ENCODE data around the gene RGL1.

The RGL1 gene

DNA sequence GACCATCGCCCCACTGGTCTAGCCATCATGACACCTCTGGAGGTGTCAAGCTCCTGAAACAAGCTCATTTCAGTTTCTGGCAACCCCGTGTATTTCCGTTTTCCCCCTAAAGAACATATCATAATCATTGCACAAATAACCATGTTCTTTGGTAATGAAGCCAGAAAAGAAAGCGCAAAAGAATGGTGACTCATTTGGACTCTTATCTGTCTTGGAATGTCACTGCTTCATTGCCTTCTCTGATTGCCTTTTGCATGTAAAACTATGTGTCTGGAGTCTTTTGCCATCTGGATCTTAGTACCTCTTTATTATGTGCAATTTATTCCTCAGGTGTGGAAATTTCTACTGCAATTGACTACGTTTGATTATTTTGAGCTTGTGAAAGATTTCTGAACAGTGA is 122.1 kb downstream of the RGL1 start:
- DNase-seq: no peak

DNA sequence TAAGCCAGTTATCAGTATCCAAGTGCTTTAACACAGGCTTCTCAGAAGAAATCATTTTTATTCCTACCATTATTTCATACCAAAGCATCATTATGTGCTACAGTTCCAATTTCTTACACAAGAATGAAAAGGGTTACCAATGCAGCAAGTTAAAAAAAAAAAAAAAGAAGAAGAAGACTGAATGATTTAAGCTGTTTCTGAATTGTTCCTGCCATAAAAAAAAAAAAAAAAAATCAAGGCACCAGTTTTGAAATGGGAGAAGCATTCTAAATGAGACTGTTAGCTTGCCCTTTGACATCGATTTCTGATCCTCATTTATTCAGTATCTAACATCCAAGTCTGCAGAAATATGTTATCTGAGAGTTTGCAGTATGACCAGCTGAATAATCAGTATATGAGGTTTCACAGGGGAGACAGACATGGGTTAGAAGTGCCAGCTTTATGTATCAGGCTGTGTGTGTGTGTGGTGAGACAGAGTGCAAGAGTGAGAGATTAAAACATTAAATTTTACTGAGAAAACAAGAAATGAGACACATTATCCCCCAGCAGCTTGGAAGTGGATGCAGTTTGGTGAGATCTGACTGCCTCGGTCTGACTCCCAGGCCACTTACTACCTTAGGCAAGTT is 126.8 kb downstream of the RGL1 start:
- no peak for DNase-seq

DNA sequence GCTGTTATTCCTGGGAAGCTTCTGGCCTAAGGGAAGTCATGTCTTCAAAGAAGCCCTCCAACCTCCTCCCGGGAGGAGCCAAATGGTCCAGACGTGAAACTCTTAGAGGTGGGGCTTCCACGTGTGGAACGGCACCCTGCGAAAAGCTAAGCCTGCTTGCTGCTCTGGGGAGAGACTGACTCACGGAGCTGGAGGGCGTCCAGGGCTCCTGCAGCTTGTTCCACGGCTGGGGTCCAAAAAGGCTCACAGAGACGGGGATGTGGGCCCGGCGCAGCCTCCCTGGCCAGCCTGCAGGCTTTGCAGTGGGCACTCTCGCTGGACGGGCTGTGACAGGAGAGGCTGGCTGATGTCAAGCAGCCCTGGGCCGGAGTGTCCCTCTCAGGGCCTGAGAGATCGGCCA is 127.5 kb downstream of the RGL1 start:
- DNase-seq: no peak

DNA sequence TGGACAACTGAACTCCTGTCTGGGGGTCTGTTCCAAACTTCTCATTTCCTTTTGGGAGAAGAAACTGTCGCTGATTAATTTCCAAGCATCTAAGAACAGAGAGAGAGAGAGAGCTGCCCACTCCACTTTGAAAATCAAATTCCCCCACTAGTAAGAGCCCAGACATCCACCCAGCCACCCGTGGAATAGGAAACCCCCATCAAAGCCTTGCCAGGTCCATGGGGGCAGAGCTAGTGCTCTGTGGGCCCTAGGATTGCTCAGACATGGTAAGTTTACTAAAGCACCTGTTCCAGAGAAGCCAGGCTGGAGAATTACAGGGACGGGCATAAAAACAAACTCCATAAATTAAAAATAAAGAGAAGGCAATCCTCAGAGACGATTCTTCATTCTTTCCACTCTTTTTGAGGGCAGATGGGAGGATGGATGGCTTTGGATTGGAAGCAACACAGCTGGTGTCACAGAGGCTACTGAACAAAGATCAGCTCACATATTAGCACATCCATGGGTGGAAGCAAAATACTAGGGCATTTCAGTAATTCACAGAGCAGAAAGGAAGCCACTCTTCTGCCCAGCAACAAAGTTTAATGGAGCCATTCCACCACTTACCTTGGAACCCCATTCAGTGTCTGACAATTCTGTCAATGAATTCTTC is 128.7 kb downstream of the RGL1 start:
- no peak for DNase-seq

DNA sequence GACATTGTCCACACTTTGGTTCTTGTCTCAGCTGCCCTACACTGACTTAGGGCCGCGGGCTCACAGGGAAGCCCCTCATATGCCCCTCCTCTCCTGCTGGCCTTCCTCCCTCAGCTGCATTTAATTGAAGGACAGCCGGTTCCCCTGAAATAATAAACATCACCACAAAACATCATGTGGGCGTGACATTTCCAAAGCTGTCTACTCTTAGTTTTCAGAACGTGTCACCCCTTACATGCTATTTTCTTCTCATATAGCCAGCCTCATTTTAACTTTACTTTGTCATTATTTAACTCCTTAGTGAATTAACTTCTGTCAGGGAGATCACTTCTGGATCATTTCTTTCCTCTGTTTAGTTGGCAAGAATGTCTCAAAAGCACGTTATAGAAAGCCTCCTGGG is 129.4 kb downstream of the RGL1 start:
- DNase-seq: no peak

DNA sequence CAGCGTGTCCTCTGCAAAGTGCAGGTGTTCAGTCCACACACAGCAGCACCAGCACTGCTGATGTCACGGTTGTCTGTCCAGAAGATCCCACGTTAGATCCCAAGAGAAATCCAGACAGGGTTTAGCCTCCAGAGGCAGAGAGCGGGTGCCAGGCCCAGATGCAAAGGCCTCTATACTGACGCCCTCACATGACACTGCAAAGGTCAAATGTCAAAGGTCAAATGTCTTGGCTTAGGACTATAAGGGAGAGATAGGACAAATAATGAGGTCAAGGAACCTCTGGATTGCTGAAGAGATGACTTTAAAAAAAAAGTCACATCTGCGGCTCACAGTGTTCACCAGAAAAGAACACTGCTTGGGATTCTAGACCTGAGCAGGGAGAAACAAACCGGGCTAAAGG is 131.1 kb downstream of the RGL1 start:
- no peak for DNase-seq

DNA sequence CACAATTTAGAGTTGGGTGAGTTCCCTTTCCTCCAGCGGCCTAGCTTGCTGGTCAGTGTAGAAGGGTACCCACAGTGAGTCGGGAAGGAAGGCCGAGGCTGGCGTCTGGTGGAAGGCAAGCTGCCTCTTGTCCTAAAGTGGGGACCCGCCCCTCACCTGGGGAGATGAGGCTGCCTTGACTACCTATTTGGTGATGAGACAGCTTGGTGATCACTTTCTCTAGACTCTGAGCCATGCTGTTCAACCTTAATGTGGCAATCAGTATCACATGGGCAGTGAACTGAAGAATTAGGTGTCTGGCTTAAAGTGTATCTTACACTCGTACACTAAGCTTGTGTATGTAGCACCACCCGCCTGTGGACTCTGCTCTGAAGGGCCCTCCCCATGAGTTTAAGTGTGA is 131.9 kb downstream of the RGL1 start:
- no peak for DNase-seq

DNA sequence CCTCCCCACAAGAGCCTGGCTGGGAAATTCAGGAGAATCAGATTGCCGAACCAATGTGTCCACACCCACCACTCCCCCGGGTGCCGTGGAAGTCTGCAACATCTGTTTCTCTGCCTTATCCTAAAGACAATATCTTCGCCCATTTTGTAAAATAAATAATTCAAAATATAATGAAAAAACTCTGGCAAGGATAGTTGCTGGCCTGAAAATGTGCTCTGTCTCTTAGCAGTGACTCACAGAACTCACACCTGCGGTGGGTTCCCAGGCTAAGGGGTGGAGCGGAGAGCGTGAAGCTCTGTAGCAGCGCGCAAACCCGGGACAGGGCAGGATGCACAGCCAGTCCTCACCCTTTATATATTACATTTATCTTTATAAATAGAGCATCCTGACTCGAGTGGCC is 132.7 kb downstream of the RGL1 start:
- DNase-seq: no peak

DNA sequence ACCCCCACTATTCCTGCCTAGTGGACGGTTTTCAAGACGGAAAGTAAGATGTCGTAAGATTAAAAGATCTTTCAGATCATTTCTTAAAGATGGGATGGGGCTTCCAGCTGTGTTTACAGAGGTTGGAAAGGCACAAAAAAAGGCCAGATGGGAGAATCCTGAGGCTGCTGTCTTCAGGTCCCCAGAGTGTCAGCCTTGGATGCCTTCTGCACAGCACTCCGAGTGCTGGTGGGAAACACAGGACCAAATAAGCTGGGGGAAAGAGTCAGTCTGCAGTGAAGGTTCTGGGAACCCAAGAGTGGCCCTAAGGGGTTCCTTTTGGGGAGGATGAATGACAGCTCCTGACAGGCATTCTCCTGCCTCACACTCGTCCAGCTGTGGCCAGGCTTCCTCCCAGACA is 136.1 kb downstream of the RGL1 start:
- no peak for DNase-seq

DNA sequence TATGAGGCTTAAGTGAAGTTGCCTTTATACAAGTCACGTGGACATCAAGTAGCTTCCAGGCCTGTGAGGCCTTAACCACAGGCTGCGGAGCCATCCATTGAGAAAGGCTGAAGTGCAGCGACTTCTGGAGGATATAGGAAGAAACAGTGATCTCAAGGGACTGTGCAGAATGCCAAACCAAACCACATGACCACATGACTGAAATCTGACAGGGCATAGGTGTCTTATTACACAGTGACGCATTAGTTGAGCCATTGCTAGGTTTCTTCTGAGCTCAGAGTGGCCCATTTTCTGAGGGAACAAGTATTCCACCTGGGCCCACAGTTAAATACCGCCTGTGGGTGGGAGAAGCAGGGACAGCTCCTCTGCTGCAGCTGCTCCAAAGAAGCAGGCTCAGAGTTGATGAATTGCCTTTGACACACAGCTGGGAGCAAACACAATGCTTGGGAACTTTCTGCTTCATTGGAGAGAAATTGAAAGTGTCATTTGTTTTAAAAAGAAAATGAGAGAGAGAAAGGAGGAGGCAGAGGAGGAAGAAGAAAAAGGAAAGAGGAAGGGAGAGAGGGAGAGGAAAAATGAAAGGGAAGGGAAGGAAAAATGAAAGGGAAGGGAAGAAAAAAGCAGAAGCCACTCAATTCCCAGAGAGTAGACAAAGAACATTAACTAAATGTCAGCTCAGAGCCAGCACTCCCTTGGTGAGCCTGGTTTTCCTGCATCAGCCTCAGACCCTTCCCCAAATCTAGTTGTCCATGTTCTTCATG is 138.2 kb downstream of the RGL1 start:
- no peak for DNase-seq

DNA sequence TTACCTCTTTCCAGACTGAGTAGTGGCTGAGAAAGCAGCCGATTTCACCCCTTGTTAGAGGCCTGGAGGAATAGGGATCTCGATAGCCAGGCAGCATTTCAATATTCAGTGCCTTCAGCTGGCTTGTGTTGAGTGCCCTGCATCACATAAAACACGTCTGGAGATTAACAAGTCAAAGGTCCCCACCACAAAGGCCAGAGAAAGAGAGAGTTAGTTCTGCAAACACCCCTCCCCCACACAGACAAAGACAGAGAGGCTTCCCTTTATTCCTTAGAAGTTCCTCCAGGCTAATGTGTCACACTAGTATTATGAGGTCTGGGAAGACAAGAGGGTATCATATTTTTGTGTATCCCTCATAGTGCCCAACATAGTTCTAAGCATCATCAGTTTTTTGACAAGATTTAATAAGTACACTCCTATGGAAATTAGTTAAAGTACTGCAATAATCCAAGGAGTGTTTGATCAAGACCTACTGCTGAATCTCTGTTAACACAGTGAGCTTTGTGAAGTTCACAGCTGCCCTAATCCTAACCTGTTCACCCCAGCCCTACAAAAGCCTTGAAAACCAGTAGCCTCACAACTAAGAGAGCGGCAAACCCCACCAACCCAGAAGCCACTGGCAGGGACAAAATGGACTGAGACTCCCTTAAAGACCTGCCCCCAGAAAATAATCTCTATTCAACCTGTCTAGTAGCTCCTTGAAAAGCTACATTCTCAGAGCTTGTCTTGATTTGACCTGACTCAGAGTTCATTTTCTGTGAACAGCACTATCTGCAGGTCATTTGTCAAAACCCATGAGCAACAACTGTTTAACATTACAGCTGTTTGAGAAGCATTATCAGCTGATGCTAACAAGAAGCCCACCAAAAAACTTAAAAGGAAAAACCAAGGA is 140.8 kb downstream of the RGL1 start:
- DNase-seq: no peak

DNA sequence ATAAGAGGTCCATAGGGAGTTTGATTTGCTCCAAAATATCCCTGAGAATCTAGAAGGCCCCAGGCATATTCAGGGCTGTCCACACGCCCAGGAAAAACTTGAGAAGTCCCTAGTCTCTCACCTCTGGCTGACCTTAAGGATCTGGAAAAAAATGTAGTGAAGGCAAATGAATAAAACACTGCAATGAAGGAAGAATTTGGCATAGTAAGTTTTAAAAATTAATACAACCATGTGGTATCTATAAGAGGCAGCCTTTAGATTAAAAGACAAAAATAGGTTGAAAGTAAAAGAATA is 141.3 kb downstream of the RGL1 start:
- no peak for DNase-seq

DNA sequence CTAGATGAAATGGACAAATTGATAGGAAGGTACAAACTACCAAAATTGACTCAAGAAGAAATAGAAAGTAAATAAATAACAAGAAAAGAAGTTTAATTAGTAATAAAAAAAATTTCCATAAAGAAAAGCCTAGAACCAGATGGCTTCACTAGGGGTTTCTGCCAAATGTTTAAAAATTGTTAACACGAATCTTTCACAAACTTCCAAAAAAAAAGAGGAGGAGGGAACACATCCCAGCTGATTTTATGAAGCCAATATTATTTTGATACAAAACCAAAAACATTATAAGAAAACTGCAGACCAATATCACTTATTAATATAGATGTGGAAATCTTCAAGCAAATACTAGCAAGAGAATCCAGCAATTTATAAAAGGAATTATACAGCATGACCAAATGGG is 143.1 kb downstream of the RGL1 start:
- no peak for DNase-seq

DNA sequence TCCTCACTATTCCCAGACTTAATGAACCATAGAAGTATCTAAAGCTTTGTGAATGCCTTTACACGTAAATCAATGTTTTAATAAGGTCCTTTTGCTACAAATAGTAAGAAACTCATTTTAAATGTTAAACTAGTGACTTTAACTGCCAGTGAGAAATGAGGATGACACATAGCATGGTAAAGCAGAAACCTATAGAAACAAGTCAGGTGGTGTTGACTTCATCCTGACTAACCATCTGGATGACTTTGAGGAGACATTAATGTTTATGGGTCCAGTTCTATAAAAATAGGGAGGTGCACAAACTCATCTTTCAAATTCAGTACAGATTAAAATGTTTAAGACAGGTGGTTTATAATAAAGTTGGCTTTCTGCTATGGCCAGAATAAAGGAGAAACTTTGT is 147.2 kb downstream of the RGL1 start:
- no peak for DNase-seq

DNA sequence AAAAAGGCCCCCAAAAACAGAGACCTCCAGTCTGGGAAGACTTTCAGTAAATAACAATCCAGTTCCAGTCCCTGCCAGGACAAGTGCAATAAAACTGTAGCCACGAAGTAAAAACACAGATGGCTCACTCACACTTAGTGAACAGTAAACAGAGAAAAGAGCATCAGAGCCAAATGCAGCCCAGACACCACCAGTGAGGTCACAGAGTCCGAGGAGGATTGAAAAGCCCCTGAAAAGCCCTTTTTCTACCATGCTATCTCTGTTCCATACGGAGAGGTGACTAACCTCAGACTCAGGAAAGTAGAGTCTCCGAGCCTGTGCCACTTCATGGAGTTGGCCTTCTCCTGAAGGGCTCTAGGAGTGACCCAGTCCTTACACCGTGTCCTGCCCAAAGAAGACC is 148.1 kb downstream of the RGL1 start:
- no peak for DNase-seq

DNA sequence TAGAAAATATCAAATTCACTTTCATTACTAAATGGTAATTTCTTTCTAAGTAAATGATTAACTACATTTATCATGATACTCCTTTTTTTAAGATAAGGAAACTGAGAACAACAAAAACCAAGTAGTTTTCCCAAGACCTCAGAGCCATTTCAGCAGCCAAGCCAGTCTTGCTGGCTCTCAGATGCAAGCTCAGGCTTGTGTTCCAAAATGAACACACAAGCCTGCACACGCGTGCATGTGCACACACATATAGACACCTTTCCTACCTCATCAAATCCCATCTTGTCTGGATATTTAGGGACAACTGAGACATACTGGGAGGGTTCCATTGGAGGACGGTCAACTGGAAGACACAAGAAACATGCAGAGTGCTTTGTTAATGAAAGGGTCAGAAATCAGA is 149.6 kb downstream of the RGL1 start:
- no peak for DNase-seq

DNA sequence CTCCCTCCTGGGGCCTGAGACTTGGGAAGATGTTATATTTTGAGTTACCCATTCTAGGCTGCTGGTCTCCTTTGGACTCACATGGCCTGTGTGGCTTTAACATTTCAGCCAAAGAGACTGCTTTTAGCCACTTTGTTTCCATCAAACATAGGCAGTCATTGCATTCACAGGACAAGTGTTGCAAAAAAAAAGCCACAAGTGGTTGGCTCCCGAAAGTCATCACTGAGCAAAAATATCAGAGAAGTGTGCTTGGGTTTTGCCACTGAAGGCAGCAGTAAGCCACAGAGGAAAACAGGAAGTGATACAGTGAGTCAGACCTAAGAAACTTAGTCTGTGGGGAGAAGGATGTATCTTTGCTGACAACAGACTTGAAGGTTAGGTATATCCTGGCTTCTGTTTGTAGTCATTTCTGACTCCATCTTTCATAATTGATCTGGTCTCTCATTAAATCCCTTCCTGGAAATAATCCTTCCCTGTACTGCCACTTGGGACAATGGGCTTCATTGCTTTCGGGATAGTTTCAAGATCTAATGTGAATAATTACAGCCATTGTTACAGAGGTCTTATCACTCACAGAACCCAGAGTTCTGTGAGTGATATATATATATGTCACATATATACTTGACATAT is 151.8 kb downstream of the RGL1 start:
- DNase-seq: peak; percentile 65 to 76

DNA sequence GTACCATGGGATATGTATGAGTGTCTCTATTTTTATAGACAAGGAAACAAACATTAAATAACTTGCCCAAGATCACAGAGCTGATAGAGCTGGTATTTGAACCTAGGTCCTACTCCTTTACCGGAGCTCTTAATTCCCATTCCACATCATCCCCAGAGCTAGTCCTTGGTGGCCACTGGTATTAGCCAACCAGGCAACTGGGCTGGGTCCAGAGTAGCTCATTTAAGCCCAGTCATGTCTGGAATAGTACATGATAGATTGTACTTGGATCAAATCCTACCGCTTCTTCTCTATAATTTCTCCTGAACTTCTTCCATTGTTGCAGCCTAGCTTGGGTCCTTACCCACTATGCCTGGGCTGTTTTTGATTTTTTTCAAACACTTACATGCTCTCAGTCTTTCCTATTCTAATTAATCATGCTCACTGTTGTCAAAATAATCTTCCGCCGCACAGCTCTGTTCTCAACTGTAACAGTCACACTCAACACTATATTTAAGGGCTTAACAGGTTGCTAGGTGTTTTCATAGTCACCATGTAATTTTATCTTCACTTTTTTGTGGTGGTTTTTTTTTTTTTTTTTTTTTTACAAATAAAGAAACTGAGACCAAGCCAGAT is 152.4 kb downstream of the RGL1 start:
- DNase-seq: peak in 1 of 2 donors; percentile 4

DNA sequence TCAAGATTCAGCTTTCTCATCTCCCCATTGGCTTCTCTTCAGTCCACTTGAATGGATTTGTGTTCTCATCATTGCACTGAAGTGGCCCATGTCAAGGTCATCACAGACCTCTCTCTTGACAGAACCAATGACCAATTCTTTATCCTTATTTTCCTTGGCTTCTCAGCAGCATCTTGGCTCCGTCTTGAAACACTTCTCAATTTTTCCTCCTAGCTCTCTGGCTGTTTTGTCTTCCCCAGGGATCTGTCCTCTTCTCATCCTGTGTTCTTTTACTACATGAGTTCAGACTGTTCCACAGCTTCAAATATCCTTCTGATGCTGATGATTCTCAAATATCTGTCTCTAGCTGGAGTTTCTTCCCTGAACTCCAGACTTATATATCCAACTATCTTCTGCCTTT is 154.0 kb downstream of the RGL1 start:
- DNase-seq: no peak

DNA sequence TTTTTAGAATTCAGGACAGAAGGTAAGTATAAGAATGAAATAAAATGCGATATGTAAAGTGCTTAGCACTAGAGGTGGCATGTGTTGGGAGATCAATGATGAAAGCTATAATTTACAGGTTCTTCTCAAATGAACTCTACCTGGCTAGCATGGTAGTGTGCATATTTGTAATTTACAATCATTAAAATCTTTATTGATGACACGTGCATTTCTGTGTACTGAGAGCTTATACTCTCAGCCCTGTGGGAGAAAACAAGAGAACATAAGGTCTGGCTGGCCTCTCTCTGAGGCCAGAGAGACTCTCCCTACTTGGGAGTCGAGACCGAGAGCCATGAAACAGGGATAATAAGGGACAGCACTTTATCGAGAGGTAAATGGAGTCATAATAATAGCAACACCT is 156.2 kb downstream of the RGL1 start:
- no peak for DNase-seq

DNA sequence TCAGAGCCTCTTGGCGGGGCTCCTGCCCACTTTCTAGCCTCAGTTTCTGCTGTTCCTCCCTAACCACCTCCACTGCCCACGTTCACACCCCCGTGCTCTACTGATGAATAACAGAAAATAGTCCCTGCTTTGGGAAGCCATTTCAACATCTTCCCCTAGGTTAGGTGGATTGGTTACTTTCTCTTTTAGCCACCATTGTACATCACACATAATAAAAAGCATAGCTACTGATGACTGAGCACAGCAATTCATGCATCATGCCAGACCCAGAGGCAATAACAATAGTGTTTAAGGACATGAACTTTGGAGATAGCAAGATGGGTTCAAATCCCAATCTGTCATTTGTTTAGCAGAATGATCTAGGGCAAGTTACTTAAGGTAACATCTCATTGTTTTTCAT is 158.0 kb downstream of the RGL1 start:
- DNase-seq: no peak

DNA sequence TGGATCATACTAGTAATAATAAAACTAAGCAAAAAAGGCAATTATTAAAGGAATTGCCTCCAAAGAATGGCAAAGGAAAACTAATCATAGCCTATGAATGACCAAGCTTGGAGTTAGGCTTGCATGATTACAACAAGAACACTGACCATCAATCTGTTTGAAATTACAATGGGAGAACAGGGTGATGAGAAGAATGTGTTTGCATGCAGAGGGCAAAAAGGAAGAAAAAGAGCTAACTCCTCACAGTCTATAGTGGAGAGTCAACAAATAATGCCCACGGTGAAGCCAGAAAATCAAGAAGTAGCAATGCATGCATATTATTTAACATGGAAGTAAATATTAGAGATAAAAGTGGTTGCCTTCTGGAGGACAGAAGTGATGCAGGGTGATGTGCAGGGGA is 160.8 kb downstream of the RGL1 start:
- no peak for DNase-seq

DNA sequence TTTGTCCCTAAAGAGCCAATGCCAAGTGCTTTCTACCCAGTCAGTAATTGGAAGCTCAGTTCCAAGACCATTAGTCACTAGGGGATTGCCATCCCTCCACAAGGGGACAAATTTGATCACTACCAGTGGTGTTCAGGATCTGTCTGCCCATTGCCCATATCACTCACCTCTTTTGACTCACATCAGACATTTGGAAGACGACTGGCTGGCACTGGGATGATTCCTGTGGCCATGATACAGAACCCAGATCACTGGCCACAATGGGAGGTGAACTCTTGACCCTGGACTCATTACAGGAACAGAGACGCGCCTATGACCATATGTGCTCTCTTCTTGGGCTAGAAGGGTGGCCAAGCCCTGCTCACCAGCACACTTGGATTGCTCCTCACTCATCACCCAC is 161.6 kb downstream of the RGL1 start:
- no peak for DNase-seq

Data from CD4-positive, alpha-beta T cell treated with Interleukin-1 beta for 1 hour (primary cell).